HEK293T (cell line): ENCODE measurements around the gene GDF2.

Experiments used
- ARNT ChIP-seq: fragments of 450-650 bp; IDR thresholded peaks from 2 replicates; pipeline ENCODE4 v1.6.1; 2017; ENCODE audit warnings: mild to moderate bottlenecking
- BHLHE40 ChIP-seq: fragments of 450-650 bp; IDR thresholded peaks from 2 replicates; pipeline ENCODE4 v1.6.1; 2016; ENCODE audit warnings: mild to moderate bottlenecking, moderate library complexity, borderline replicate concordance
- CTBP1 ChIP-seq: fragments of 450-650 bp; IDR thresholded peaks from 2 replicates; pipeline ENCODE4 v1.6.1; 2016; ENCODE audit warnings: borderline replicate concordance
- FOXA1 ChIP-seq: fragments of 450-650 bp; IDR thresholded peaks from 2 replicates; pipeline ENCODE4 v1.6.1; 2016; ENCODE audit warnings: mild to moderate bottlenecking
- FOXK2 ChIP-seq: fragments of 450-650 bp; IDR thresholded peaks from 2 replicates; pipeline ENCODE4 v1.6.1; 2016; ENCODE audit warnings: mild to moderate bottlenecking
- FOXM1 ChIP-seq: fragments of 450-650 bp; IDR thresholded peaks from 2 replicates; pipeline ENCODE4 v1.6.1; 2017; ENCODE audit warnings: mild to moderate bottlenecking, borderline replicate concordance
- HDGF ChIP-seq: fragments of 450-650 bp; IDR thresholded peaks from 2 replicates; pipeline ENCODE4 v1.6.1; 2017; ENCODE audit warnings: antibody characterized with exemption, borderline replicate concordance
- LEF1 ChIP-seq: fragments of 450-650 bp; IDR thresholded peaks from 2 replicates; pipeline ENCODE4 v1.6.1; 2017; ENCODE audit warnings: mild to moderate bottlenecking, borderline replicate concordance
- NFRKB ChIP-seq: fragments of 450-650 bp; IDR thresholded peaks from 2 replicates; pipeline ENCODE4 v1.6.1; 2016; ENCODE audit warnings: mild to moderate bottlenecking, moderate library complexity
- SP1 ChIP-seq: fragments of 450-650 bp; IDR thresholded peaks from 2 replicates; pipeline ENCODE4 v1.6.1; 2017
- SUZ12 ChIP-seq: fragments of 450-650 bp; IDR thresholded peaks from 2 replicates; pipeline ENCODE4 v1.6.1; 2016; ENCODE audit warnings: mild to moderate bottlenecking
- TARDBP ChIP-seq: fragments of 450-650 bp; IDR thresholded peaks from 2 replicates; pipeline ENCODE4 v1.6.1; 2016
- TF ChIP-seq, protein P1 (sequence below): fragments of 450-650 bp; IDR thresholded peaks from 2 replicates; pipeline ENCODE4 v1.6.1; 2016

DNA sequence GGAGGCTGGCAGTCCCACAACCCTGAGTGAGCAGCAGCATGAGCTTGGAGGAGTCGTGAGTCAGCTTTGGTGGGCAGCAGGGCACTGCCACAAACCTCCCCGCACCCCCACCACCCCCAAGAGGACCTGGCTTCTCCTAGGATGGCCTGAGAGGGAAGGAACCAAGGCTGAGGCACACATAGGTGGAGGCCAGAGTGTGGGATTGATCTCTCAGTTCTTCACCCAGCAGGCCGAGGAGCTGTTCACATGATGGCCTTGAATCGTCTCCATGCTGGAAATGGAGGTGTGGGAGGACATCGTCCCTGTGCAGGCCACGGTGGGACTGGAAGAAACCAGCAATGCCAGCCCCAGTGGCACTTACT, 39.6 kb upstream of the GDF2 start:
- TF ChIP-seq HDGF (no peak), FOXM1 (no peak), NFRKB (no peak), ARNT (no peak), SUZ12 (no peak), CTBP1 (no peak), LEF1 (no peak), FOXA1 (no peak), BHLHE40 (no peak), TARDBP (no peak), SP1 (no peak), FOXK2 (no peak)
- TF ChIP-seq, protein P1, sequence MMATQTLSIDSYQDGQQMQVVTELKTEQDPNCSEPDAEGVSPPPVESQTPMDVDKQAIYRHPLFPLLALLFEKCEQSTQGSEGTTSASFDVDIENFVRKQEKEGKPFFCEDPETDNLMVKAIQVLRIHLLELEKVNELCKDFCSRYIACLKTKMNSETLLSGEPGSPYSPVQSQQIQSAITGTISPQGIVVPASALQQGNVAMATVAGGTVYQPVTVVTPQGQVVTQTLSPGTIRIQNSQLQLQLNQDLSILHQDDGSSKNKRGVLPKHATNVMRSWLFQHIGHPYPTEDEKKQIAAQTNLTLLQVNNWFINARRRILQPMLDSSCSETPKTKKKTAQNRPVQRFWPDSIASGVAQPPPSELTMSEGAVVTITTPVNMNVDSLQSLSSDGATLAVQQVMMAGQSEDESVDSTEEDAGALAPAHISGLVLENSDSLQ = no peak
